ENCODE data around the gene PAPOLG.

- TF ChIP-seq CTCF (IDR thresholded peaks at IDR 0.05): no peak
- no peak for TF ChIP-seq EP300 (IDR thresholded peaks at IDR 0.05)
- TF ChIP-seq POLR2AphosphoS5 (IDR thresholded peaks at IDR 0.05): no peak
- TF ChIP-seq POLR2A (IDR thresholded peaks at IDR 0.05): no peak
Measured at GRCh38 chr2:60831921-60832320, 75.9 kb downstream of the PAPOLG start.

Measured in stomach (tissue), 4 donors.